Osteoblast (primary cell): ENCODE data around the gene SHISA6. TPM values are rescaled to one million over a fixed set of nuclear protein-coding genes. Genes with fewer than 3 reads are reported as not detected.
"Not testable (repeated sequence)": the region's sequence is repeated elsewhere in the genome, so short reads cannot be mapped to it uniquely, and the experiment has no call there.

Experiments
- DNase-seq: peaks from one replicate; pipeline ENCODE4 v3.0.0; 2011; ENCODE audit warnings: low spot score, mixed read lengths; ENCODE audit not compliant: insufficient read length; ENCODE audit errors: missing footprints
- H2AFZ ChIP-seq: 2 replicates; pipeline ENCODE4 v1.6.0; 2011; ENCODE audit warnings: mild to moderate bottlenecking, low read length
- H3K27ac ChIP-seq: 2 replicates; pipeline ENCODE4 v1.5.1; 2011; ENCODE audit warnings: mild to moderate bottlenecking, low read depth, low read length, moderate library complexity
- H3K27me3 ChIP-seq: 2 replicates; pipeline ENCODE4 v1.6.0; 2012; ENCODE audit warnings: mild to moderate bottlenecking, control low read depth, inconsistent platforms, low read length, moderate library complexity; ENCODE audit not compliant: insufficient read depth
- H3K36me3 ChIP-seq: 2 replicates; pipeline ENCODE4 v1.5.1; 2011; ENCODE audit warnings: mild to moderate bottlenecking, low read length, control low read depth, moderate library complexity; ENCODE audit not compliant: insufficient read depth
- H3K4me1 ChIP-seq: 2 replicates; pipeline ENCODE4 v1.5.1; 2011; ENCODE audit warnings: mild to moderate bottlenecking, low read length, control low read depth, moderate library complexity; ENCODE audit not compliant: insufficient read depth
- H3K4me2 ChIP-seq: 2 replicates; pipeline ENCODE4 v1.6.0; 2011; ENCODE audit warnings: mild to moderate bottlenecking, low read length; ENCODE audit not compliant: insufficient read depth
- H3K4me3 ChIP-seq: fragments of 200-600 bp; sonication (generic); 3 replicates; pipeline ENCODE4 v1.5.1; 2012; ENCODE audit warnings: mild to moderate bottlenecking, low read length, inconsistent platforms; ENCODE audit not compliant: insufficient read depth
- H3K79me2 ChIP-seq: 2 replicates; pipeline ENCODE4 v1.6.0; 2012; ENCODE audit warnings: mild to moderate bottlenecking, low read length, control low read depth, inconsistent platforms; ENCODE audit not compliant: insufficient read depth
- H3K9me3 ChIP-seq: 2 replicates; pipeline ENCODE4 v1.5.1; 2011; ENCODE audit warnings: low read depth, low read length, control low read depth
- H4K20me1 ChIP-seq: 2 replicates; pipeline ENCODE4 v1.6.0; 2012; ENCODE audit warnings: mild to moderate bottlenecking, low read length, control low read depth; ENCODE audit not compliant: insufficient read depth
- total RNA-seq: library from RNA; depleted of rRNA; stranded (reverse); fragments of >200 nt; gene quantifications from 2 replicates; pipeline ENCODE4 v1.2.3, GENCODE V29; 2012
- TF ChIP-seq, protein P1 (sequence below): IDR thresholded peaks from 2 replicates; pipeline ENCODE4 v1.5.1; 2011; ENCODE audit warnings: mild to moderate bottlenecking, low read depth, low read length, moderate library complexity; ENCODE audit errors: extremely low read depth

The SHISA6 gene
- total RNA-seq, 1 donor = not detected

DNA sequence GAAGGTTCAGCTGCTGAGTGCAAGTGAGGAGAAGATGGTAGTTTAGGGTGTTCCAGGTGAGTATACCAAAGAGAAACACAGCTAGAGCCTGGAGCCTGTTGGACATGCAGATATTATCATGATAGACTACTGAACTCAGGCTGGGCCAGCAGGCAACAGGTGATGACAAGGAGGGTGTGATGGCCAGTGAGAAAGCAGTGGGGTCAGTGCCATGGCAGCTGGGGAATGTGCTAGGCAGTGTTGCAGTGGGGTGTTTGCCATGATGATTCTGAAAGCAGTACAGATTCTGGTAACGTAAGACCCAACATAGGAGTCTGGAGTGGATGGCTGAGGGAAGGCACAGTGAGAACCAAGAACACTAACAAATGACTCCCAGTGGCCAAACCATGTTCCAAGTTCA lies 57.4 kb downstream of the SHISA6 start:
- no peak overlapping the region for H3K27ac ChIP-seq
- H3K9me3 ChIP-seq = peaks cover 2% of the 10 kb centered on the region
- TF ChIP-seq, protein P1, sequence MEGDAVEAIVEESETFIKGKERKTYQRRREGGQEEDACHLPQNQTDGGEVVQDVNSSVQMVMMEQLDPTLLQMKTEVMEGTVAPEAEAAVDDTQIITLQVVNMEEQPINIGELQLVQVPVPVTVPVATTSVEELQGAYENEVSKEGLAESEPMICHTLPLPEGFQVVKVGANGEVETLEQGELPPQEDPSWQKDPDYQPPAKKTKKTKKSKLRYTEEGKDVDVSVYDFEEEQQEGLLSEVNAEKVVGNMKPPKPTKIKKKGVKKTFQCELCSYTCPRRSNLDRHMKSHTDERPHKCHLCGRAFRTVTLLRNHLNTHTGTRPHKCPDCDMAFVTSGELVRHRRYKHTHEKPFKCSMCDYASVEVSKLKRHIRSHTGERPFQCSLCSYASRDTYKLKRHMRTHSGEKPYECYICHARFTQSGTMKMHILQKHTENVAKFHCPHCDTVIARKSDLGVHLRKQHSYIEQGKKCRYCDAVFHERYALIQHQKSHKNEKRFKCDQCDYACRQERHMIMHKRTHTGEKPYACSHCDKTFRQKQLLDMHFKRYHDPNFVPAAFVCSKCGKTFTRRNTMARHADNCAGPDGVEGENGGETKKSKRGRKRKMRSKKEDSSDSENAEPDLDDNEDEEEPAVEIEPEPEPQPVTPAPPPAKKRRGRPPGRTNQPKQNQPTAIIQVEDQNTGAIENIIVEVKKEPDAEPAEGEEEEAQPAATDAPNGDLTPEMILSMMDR = no peak
- no peak for DNase-seq
- H3K27me3 ChIP-seq = no peaks in the 10 kb centered on the region
- no peaks in the 10 kb centered on the region for H3K4me1 ChIP-seq
- no peak overlapping the region for H3K4me3 ChIP-seq
- H3K36me3 ChIP-seq = no peaks in the 10 kb centered on the region
- H4K20me1 ChIP-seq = no peaks in the 10 kb centered on the region
- H3K79me2 ChIP-seq = no peaks in the 10 kb centered on the region
- H2AFZ ChIP-seq = no peak overlapping the region
- H3K4me2 ChIP-seq = no peak overlapping the region

DNA sequence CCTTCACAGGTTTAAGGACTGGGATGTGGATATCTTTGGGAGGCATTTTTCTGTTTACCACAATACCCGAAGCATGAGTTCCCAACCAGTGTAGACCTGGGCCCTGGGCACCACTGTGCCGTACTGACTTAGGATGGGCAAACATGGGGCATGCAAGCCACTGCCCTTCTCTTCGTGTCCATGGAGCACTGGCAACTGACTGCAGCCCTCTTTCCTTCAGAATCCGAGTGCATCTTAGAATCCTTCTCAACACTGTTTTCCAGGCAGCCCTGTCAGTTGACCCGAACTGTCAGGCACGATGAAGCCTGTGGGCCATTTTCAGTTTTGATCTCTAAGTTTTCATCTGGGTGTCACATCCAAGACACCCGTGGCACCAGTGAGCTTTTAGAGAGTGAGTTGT lies 59.2 kb downstream of the SHISA6 start:
- H3K27me3 ChIP-seq = no peaks in the 10 kb centered on the region
- DNase-seq = no peak
- no peak overlapping the region for H3K4me3 ChIP-seq
- H3K36me3 ChIP-seq = no peaks in the 10 kb centered on the region
- H3K4me2 ChIP-seq = no peak overlapping the region
- H4K20me1 ChIP-seq = no peaks in the 10 kb centered on the region
- TF ChIP-seq, protein P1 = no peak
- peaks cover 2% of the 10 kb centered on the region for H3K9me3 ChIP-seq
- no peaks in the 10 kb centered on the region for H3K4me1 ChIP-seq
- H3K27ac ChIP-seq = no peak overlapping the region
- H3K79me2 ChIP-seq = no peaks in the 10 kb centered on the region
- no peak overlapping the region for H2AFZ ChIP-seq

DNA sequence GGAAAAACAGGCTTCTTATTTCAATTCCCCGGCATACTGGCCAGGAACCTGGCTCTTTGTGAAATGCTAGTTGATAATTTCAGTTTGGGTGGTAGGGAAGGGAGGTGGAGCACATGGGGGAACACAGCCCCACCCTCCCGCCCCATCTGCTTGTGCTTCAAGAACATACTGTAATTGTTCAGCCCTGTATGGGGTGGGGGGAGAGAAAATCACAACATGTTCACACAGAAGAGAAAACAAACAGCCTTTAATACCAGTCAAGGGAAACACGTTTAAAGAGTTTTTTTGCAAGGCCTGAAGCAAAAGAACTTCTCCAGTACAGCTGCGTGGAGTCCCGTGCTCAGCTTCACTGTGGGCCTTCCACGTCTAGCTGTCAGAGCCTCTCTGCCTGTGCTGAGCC lies 59.7 kb downstream of the SHISA6 start:
- Histone ChIP-seq H3K4me3 (no peak overlapping the region), H3K79me2 (no peaks in the 10 kb centered on the region)

DNA sequence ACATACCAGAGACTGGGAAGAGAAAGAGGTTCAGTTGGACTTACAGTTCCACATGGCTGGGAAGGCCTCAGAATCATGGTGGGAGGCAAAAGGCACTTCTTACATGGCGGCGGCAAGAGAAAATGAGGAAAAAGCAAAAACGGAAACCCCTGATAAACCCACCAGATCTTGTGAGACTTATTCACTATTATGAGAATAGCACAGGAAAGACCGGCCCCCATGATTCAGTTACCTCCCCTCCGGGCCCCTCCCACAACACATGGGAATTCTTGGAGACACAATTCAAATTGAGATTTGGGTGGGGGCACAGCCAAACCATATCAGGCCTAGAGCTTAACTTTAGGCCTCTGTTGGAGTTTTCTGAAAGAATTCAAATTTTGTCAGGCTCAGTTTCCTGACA lies 60.9 kb downstream of the SHISA6 start:
- H2AFZ ChIP-seq, H3K79me2 ChIP-seq, H3K4me2 ChIP-seq, H3K4me1 ChIP-seq, H3K4me3 ChIP-seq, DNase-seq, H3K9me3 ChIP-seq, H3K36me3 ChIP-seq, H3K27me3 ChIP-seq, H4K20me1 ChIP-seq, H3K27ac ChIP-seq: not testable (repeated sequence)

More for the DNA sequence above, 59.7 kb downstream of the SHISA6 start:
- peaks cover 2% of the 10 kb centered on the region for H3K9me3 ChIP-seq
- no peaks in the 10 kb centered on the region for H4K20me1 ChIP-seq
- H3K27me3 ChIP-seq = no peaks in the 10 kb centered on the region
- no peak for DNase-seq
- TF ChIP-seq, protein P1 = no peak
- H3K4me1 ChIP-seq = no peaks in the 10 kb centered on the region
- no peak overlapping the region for H3K27ac ChIP-seq
- no peak overlapping the region for H3K4me2 ChIP-seq
- no peak overlapping the region for H2AFZ ChIP-seq
- no peaks in the 10 kb centered on the region for H3K36me3 ChIP-seq
